Fibroblast of lung (primary cell): Measurements from ENCODE around the gene C10orf90.

ENCODE experiments used
- EZH2 ChIP-seq: IDR thresholded peaks from 2 replicates; pipeline ENCODE4 v1.5.1; 2012; ENCODE audit warnings: low read length, control low read depth, mild to moderate bottlenecking; ENCODE audit errors: missing control alignments
- TF ChIP-seq, protein P1 (sequence below), 2 donors: IDR thresholded peaks in 1 of 2; conservative IDR thresholded peaks in 1 of 2; 1 replicate in 1 of 2; 2 replicates in 1 of 2; pipeline ENCODE4 v1.5.1; 2011 to 2012; ENCODE audit warnings: low read length in 2 of 2, control low read depth in 1 of 2, inconsistent platforms in 1 of 2, low read depth in 1 of 2, mild to moderate bottlenecking in 1 of 2

DNA sequence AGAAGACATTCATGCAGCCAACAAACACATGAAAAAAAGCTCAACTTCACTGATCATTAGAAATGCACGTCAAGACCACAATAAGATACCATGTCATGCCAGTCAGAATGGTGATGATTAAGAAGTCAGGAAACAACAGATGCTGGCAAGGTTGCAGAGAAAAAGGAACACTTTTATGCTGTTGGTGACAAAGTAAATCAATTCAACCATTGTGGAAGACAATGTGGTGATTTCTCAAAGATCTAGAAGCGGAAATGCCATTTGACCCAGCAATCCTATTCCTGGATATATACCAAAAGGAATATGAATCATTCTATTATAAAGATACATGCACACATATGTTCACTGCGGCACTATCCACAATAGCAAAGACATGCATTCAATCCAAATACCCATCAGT lies 77.6 kb downstream of the C10orf90 start:
- TF ChIP-seq, protein P1, sequence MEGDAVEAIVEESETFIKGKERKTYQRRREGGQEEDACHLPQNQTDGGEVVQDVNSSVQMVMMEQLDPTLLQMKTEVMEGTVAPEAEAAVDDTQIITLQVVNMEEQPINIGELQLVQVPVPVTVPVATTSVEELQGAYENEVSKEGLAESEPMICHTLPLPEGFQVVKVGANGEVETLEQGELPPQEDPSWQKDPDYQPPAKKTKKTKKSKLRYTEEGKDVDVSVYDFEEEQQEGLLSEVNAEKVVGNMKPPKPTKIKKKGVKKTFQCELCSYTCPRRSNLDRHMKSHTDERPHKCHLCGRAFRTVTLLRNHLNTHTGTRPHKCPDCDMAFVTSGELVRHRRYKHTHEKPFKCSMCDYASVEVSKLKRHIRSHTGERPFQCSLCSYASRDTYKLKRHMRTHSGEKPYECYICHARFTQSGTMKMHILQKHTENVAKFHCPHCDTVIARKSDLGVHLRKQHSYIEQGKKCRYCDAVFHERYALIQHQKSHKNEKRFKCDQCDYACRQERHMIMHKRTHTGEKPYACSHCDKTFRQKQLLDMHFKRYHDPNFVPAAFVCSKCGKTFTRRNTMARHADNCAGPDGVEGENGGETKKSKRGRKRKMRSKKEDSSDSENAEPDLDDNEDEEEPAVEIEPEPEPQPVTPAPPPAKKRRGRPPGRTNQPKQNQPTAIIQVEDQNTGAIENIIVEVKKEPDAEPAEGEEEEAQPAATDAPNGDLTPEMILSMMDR (conservative IDR thresholded peaks at IDR 0.05 in 1 of 2, IDR thresholded peaks at IDR 0.05 in 1 of 2; ENCODE audit: low read depth in 1 of 2, low read length in 2 of 2) = no peak
- TF ChIP-seq EZH2 = no peak
